MM.1S (cell line): ENCODE data around the gene FKBP2.

Experiments used
- DNase-seq: peaks from one replicate; pipeline ENCODE4 v3.0.0-alpha.2; 2015
- H2AFZ ChIP-seq: fragments of 300-600 bp; sonication (generic); 2 replicates; pipeline ENCODE4 v1.6.0; 2016; ENCODE audit warnings: antibody characterized with exemption, low read length
- H3F3A ChIP-seq: fragments of 300-600 bp; sonication (generic); 2 replicates; pipeline ENCODE4 v1.6.1; 2016; ENCODE audit warnings: mild to moderate bottlenecking, antibody characterized with exemption, low read length, moderate library complexity, mixed read lengths; ENCODE audit not compliant: insufficient read depth
- H3K27ac ChIP-seq: fragments of 300-600 bp; sonication (generic); 2 replicates; pipeline ENCODE4 v1.5.1; 2016; ENCODE audit warnings: mild to moderate bottlenecking, low read length
- H3K27me3 ChIP-seq: fragments of 300-600 bp; sonication (generic); replicated peaks from 2 replicates; pipeline ENCODE4 v1.6.0; 2016; ENCODE audit warnings: low read length; ENCODE audit not compliant: insufficient read depth
- H3K36me3 ChIP-seq: fragments of 300-600 bp; sonication (generic); replicated peaks from 2 replicates; pipeline ENCODE4 v1.6.1; 2016; ENCODE audit warnings: mild to moderate bottlenecking, low read length, mixed read lengths; ENCODE audit not compliant: insufficient read depth
- H3K4me1 ChIP-seq: fragments of 300-600 bp; sonication (generic); 2 replicates; pipeline ENCODE4 v1.6.1; 2016; ENCODE audit warnings: low read length, mixed read lengths
- H3K4me2 ChIP-seq: fragments of 300-600 bp; sonication (generic); 2 replicates; pipeline ENCODE4 v1.6.0; 2016; ENCODE audit warnings: low read depth, low read length
- H3K4me3 ChIP-seq: fragments of 300-600 bp; sonication (generic); 2 replicates; pipeline ENCODE4 v1.5.1; 2016; ENCODE audit warnings: low read length, mixed read lengths
- H3K79me2 ChIP-seq: fragments of 300-600 bp; sonication (generic); 2 replicates; pipeline ENCODE4 v1.6.1; 2016; ENCODE audit warnings: mixed run types, low read length, mixed read lengths
- H3K9ac ChIP-seq: fragments of 300-600 bp; sonication (generic); 2 replicates; pipeline ENCODE4 v1.6.1; 2016; ENCODE audit warnings: low read length, mixed read lengths
- H3K9me2 ChIP-seq: fragments of 300-600 bp; sonication (generic); replicated peaks from 2 replicates; pipeline ENCODE4 v1.6.1; 2016; ENCODE audit warnings: mild to moderate bottlenecking, low read length, mixed read lengths; ENCODE audit not compliant: insufficient read depth
- H3K9me3 ChIP-seq: fragments of 300-600 bp; sonication (generic); replicated peaks from 2 replicates; pipeline ENCODE4 v1.6.1; 2016; ENCODE audit warnings: mild to moderate bottlenecking, low read length, mixed read lengths; ENCODE audit not compliant: insufficient read depth
- H4K20me1 ChIP-seq: fragments of 300-600 bp; sonication (generic); 2 replicates; pipeline ENCODE4 v1.6.1; 2016; ENCODE audit warnings: mild to moderate bottlenecking, low read length, moderate library complexity, mixed read lengths; ENCODE audit not compliant: insufficient read depth
- CTCF ChIP-seq: fragments of 300-600 bp; sonication (generic); IDR thresholded peaks from 2 replicates; pipeline ENCODE4 v1.5.1; 2016; ENCODE audit warnings: antibody characterized with exemption, low read length, mixed read lengths
- EZH2 ChIP-seq: fragments of 300-600 bp; sonication (generic); optimal IDR thresholded peaks from 2 replicates; pipeline ENCODE3; 2017; ENCODE audit warnings: low read depth, mild to moderate bottlenecking, antibody characterized with exemption, low read length, mixed read lengths
- EZH2phosphoT487 ChIP-seq: fragments of 300-600 bp; sonication (generic); IDR thresholded peaks from 2 replicates; pipeline ENCODE4 v1.6.1; 2018; ENCODE audit warnings: antibody characterized with exemption, low read length

FKBP2 gene

GRCh38 chr11:64211181-64211872, 29.6 kb upstream of the FKBP2 start:
- no peak for DNase-seq
- H4K20me1 ChIP-seq, result no peaks in the 10 kb centered on the region
- H3K36me3 ChIP-seq, result no peaks in the 10 kb centered on the region
- no peak overlapping the region for H3K4me3 ChIP-seq
- no peaks in the 10 kb centered on the region for H3K9me3 ChIP-seq
- no peak overlapping the region for H2AFZ ChIP-seq
- no peak for TF ChIP-seq CTCF
- TF ChIP-seq EZH2phosphoT487, result no peak
- TF ChIP-seq EZH2, result no peak
- H3K27ac ChIP-seq, result no peak overlapping the region
- H3K27me3 ChIP-seq, result no peaks in the 10 kb centered on the region
- no peaks in the 10 kb centered on the region; the same call in 1 of the 2 replicates for H3K79me2 ChIP-seq
- no peaks in the 10 kb centered on the region; the same call in 1 of the 2 replicates for H3F3A ChIP-seq
- no peak overlapping the region for H3K9ac ChIP-seq
- peaks cover 3% of the 10 kb centered on the region; the same call in 1 of the 2 replicates for H3K4me1 ChIP-seq
- no peaks in the 10 kb centered on the region for H3K9me2 ChIP-seq
- no peak overlapping the region for H3K4me2 ChIP-seq

- Histone ChIP-seq H3K9me2 (no peaks in the 10 kb centered on the region), H3K4me3 (no peak overlapping the region), H4K20me1 (no peaks in the 10 kb centered on the region), H3F3A (no peaks in the 10 kb centered on the region), H3K36me3 (no peaks in the 10 kb centered on the region), H3K9me3 (no peaks in the 10 kb centered on the region), H3K4me2 (no peak overlapping the region), H2AFZ (no peak overlapping the region), H3K27me3 (no peaks in the 10 kb centered on the region), H3K27ac (no peak overlapping the region), H3K9ac (no peak overlapping the region), H3K4me1 (no peaks in the 10 kb centered on the region), H3K79me2 (no peaks in the 10 kb centered on the region)
- DNase-seq, result no peak
- TF ChIP-seq CTCF, result no peak
- TF ChIP-seq EZH2phosphoT487, result no peak
- TF ChIP-seq EZH2, result no peak
Measured at GRCh38 chr11:64216879-64217278, 24.0 kb upstream of the FKBP2 start.

GRCh38 chr11:64218628-64219353, 22.1 kb upstream of the FKBP2 start:
- Histone ChIP-seq H3K4me1 (no peaks in the 10 kb centered on the region), H3K79me2 (no peaks in the 10 kb centered on the region), H3K4me2 (no peak overlapping the region), H2AFZ (no peak overlapping the region), H4K20me1 (no peaks in the 10 kb centered on the region), H3K36me3 (no peaks in the 10 kb centered on the region), H3K27ac (no peak overlapping the region), H3K9ac (no peak overlapping the region), H3F3A (no peaks in the 10 kb centered on the region), H3K27me3 (no peaks in the 10 kb centered on the region), H3K4me3 (no peak overlapping the region), H3K9me3 (no peaks in the 10 kb centered on the region), H3K9me2 (no peaks in the 10 kb centered on the region)
- no peak for DNase-seq
- TF ChIP-seq EZH2 (no peak), EZH2phosphoT487 (no peak), CTCF (no peak)
